ENCODE measurements around the gene FOXL1. TPM values are rescaled to one million over a fixed set of nuclear protein-coding genes. Genes with fewer than 3 reads are reported as not detected.

FOXL1 gene
- total RNA-seq, 1 experiment from 2014 or later = 9.3 TPM

GRCh38 chr16:86625821-86626220 lies 47.5 kb downstream of the FOXL1 start:
- no peak for ATAC-seq
- CTCF ChIA-PET = no interaction called here

GRCh38 chr16:86626284-86626683 lies 47.9 kb downstream of the FOXL1 start:
- no peak for ATAC-seq
- no peak for DNase-seq (ENCODE audit: low read depth, low spot score)
- H3K4me1 ChIP-seq (ENCODE audit: control insufficient read depth, insufficient read depth, low read length) = no peaks in the 10 kb centered on the region
- in situ Hi-C loops (cut with HindIII; ENCODE audit: low pct_unique_long_range_greater_than_20kb, low sequenced_read_pairs) (no loop called here), intact Hi-C loops (cut with micrococcal nuclease; ENCODE audit: unreplicated experiment) (no loop called here)
- CTCF ChIA-PET = no interaction called here
- POLR2A ChIA-PET = no interaction called here
- H3K4me3 ChIP-seq (ENCODE audit: low read depth in 2 of 2, low read length in 2 of 2) = no peak overlapping the region
- H3K9me3 ChIP-seq (ENCODE audit: control insufficient read depth, insufficient read depth, low read depth, low read length) = no peaks in the 10 kb centered on the region
- H3K27ac ChIP-seq (ENCODE audit: low read length) = no peak overlapping the region
- H3K36me3 ChIP-seq (ENCODE audit: control insufficient read depth, insufficient read depth, low read length) = no peaks in the 10 kb centered on the region
- no peak for TF ChIP-seq TCF7L2 (IDR thresholded peaks at IDR 0.05; ENCODE audit: low read depth, low read length)
- TF ChIP-seq POLR2AphosphoS5 (IDR thresholded peaks at IDR 0.05; ENCODE audit: low read depth, low read length) = no peak
- no peak for TF ChIP-seq CTCF (IDR thresholded peaks at IDR 0.05)
- no peak for TF ChIP-seq SIN3A (IDR thresholded peaks at IDR 0.05; ENCODE audit: borderline replicate concordance, insufficient read depth, low read depth, low read length)
- H3K27me3 ChIP-seq (ENCODE audit: control insufficient read depth, insufficient read depth, low read length) = no peaks in the 10 kb centered on the region
- BruUV-seq (replicated peaks) = no TSS peak

More at GRCh38 chr16:86625821-86626220, 47.5 kb downstream of the FOXL1 start:
- BruUV-seq (replicated peaks) = no TSS peak
- intact Hi-C loops (cut with micrococcal nuclease; ENCODE audit: unreplicated experiment) (no loop called here), in situ Hi-C loops (cut with HindIII; ENCODE audit: low pct_unique_long_range_greater_than_20kb, low sequenced_read_pairs) (no loop called here)
- TF ChIP-seq TCF7L2 (IDR thresholded peaks at IDR 0.05; ENCODE audit: low read depth, low read length) = no peak
- no peak for TF ChIP-seq POLR2AphosphoS5 (IDR thresholded peaks at IDR 0.05; ENCODE audit: low read depth, low read length)
- POLR2A ChIA-PET = no interaction called here
- Histone ChIP-seq H3K4me3 (ENCODE audit: low read depth in 2 of 2, low read length in 2 of 2) (no peak overlapping the region), H3K27me3 (ENCODE audit: control insufficient read depth, insufficient read depth, low read length) (no peaks in the 10 kb centered on the region), H3K36me3 (ENCODE audit: control insufficient read depth, insufficient read depth, low read length) (no peaks in the 10 kb centered on the region), H3K27ac (ENCODE audit: low read length) (no peak overlapping the region), H3K4me1 (ENCODE audit: control insufficient read depth, insufficient read depth, low read length) (no peaks in the 10 kb centered on the region), H3K9me3 (ENCODE audit: control insufficient read depth, insufficient read depth, low read depth, low read length) (no peaks in the 10 kb centered on the region)
- DNase-seq (ENCODE audit: low read depth, low spot score) = no peak

DNA sequence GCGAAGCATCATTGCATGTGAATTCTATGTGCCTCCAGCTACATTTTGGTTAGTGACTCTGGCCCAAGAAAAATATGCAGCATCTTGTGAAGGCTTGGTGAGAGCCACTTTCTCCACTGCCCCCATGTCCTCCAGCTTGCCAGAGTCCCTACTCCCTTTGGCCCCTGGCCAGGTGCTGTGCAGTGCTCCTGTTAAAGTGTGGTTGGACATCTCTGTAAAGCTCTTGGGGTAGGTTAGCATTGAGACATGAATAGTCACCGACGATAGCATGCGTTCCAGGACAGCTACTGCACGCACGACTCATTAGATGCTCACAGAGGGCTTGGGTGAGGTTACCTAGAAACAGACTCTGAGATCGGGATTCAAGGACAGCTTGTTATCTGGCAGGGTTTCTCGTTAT lies 48.6 kb downstream of the FOXL1 start:
- no peaks in the 10 kb centered on the region for H3K36me3 ChIP-seq (ENCODE audit: control insufficient read depth, insufficient read depth, low read length)
- CTCF ChIA-PET = no interaction called here
- no TSS peak for BruUV-seq (replicated peaks)

More for the DNA sequence above, 48.6 kb downstream of the FOXL1 start:
- POLR2A ChIA-PET = interaction anchor here (0.6 kb wide), 1 partner anchor 323 kb away, joined by 3 read pairs; no protein-coding TSS in a partner anchor
- no peaks in the 10 kb centered on the region for H3K9me3 ChIP-seq (ENCODE audit: control insufficient read depth, insufficient read depth, low read depth, low read length)
- H3K4me1 ChIP-seq (ENCODE audit: control insufficient read depth, insufficient read depth, low read length) = no peaks in the 10 kb centered on the region
- ATAC-seq (no peak), DNase-seq (ENCODE audit: low read depth, low spot score) (no peak)
- intact Hi-C loops (cut with micrococcal nuclease; ENCODE audit: unreplicated experiment) (no loop called here), in situ Hi-C loops (cut with HindIII; ENCODE audit: low pct_unique_long_range_greater_than_20kb, low sequenced_read_pairs) (no loop called here)
- no peaks in the 10 kb centered on the region for H3K27me3 ChIP-seq (ENCODE audit: control insufficient read depth, insufficient read depth, low read length)
- no peak overlapping the region for H3K4me3 ChIP-seq (ENCODE audit: low read depth in 2 of 2, low read length in 2 of 2)
- TF ChIP-seq TCF7L2 (IDR thresholded peaks at IDR 0.05; ENCODE audit: low read depth, low read length) (no peak), CTCF (IDR thresholded peaks at IDR 0.05) (no peak), SIN3A (IDR thresholded peaks at IDR 0.05; ENCODE audit: borderline replicate concordance, insufficient read depth, low read depth, low read length) (no peak), POLR2AphosphoS5 (IDR thresholded peaks at IDR 0.05; ENCODE audit: low read depth, low read length) (no peak)
- TF ChIP-seq, protein P1, sequence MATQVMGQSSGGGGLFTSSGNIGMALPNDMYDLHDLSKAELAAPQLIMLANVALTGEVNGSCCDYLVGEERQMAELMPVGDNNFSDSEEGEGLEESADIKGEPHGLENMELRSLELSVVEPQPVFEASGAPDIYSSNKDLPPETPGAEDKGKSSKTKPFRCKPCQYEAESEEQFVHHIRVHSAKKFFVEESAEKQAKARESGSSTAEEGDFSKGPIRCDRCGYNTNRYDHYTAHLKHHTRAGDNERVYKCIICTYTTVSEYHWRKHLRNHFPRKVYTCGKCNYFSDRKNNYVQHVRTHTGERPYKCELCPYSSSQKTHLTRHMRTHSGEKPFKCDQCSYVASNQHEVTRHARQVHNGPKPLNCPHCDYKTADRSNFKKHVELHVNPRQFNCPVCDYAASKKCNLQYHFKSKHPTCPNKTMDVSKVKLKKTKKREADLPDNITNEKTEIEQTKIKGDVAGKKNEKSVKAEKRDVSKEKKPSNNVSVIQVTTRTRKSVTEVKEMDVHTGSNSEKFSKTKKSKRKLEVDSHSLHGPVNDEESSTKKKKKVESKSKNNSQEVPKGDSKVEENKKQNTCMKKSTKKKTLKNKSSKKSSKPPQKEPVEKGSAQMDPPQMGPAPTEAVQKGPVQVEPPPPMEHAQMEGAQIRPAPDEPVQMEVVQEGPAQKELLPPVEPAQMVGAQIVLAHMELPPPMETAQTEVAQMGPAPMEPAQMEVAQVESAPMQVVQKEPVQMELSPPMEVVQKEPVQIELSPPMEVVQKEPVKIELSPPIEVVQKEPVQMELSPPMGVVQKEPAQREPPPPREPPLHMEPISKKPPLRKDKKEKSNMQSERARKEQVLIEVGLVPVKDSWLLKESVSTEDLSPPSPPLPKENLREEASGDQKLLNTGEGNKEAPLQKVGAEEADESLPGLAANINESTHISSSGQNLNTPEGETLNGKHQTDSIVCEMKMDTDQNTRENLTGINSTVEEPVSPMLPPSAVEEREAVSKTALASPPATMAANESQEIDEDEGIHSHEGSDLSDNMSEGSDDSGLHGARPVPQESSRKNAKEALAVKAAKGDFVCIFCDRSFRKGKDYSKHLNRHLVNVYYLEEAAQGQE (IDR thresholded peaks at IDR 0.05; ENCODE audit: insufficient read depth in 1 of 2, low read depth in 2 of 2, low read length in 1 of 2) = no peak
- H3K27ac ChIP-seq (ENCODE audit: low read length) = no peak overlapping the region
